Measurements from ENCODE around the gene TNNI2.
"Not testable (repeated sequence)": the region's sequence is repeated elsewhere in the genome, so short reads cannot be mapped to it uniquely, and the experiment has no call there.

Gene TNNI2

GRCh38 chr11:1870721-1871466, 32.1 kb downstream of the TNNI2 start:
- Histone ChIP-seq H3K4me3 (ENCODE audit: low read length) (no peak overlapping the region), H3K36me3 (ENCODE audit: control insufficient read depth, insufficient read depth, low read length) (no peaks in the 10 kb centered on the region), H3K9ac (ENCODE audit: low read length) (peak overlapping the region; percentile 34), H3K4me1 (ENCODE audit: control insufficient read depth, insufficient read depth, low read length) (peaks cover under 1% of the 10 kb centered on the region), H3K9me3 (ENCODE audit: control insufficient read depth, low read length) (no peaks in the 10 kb centered on the region), H3K27me3 (ENCODE audit: control insufficient read depth, insufficient read depth, low read length) (peaks cover 13% of the 10 kb centered on the region)

- Histone ChIP-seq H3K4me1 (ENCODE audit: control insufficient read depth, insufficient read depth, low read length) (peaks cover 3% of the 10 kb centered on the region), H3K27me3 (ENCODE audit: control insufficient read depth, insufficient read depth, low read length) (peaks cover 13% of the 10 kb centered on the region), H3K4me3 (ENCODE audit: low read length) (no peak overlapping the region), H3K9ac (ENCODE audit: low read length) (peak overlapping the region; percentile 34), H3K36me3 (ENCODE audit: control insufficient read depth, insufficient read depth, low read length) (no peaks in the 10 kb centered on the region), H3K9me3 (ENCODE audit: control insufficient read depth, low read length) (no peaks in the 10 kb centered on the region)
Measured at GRCh38 chr11:1871531-1871930, 32.8 kb downstream of the TNNI2 start.

- Histone ChIP-seq H3K4me1 (ENCODE audit: control insufficient read depth, insufficient read depth, low read length) (peaks cover 8% of the 10 kb centered on the region), H3K4me3 (ENCODE audit: low read length) (no peak overlapping the region), H3K27me3 (ENCODE audit: control insufficient read depth, insufficient read depth, low read length) (peaks cover 13% of the 10 kb centered on the region), H3K9me3 (ENCODE audit: control insufficient read depth, low read length) (no peaks in the 10 kb centered on the region), H3K9ac (ENCODE audit: low read length) (peak overlapping the region; percentile 34), H3K36me3 (ENCODE audit: control insufficient read depth, insufficient read depth, low read length) (no peaks in the 10 kb centered on the region)
Measured at GRCh38 chr11:1872267-1872985, 33.6 kb downstream of the TNNI2 start.

GRCh38 chr11:1873048-1873812, 34.4 kb downstream of the TNNI2 start:
- H3K27me3 ChIP-seq (ENCODE audit: control insufficient read depth, insufficient read depth, low read length), result peaks cover 13% of the 10 kb centered on the region
- H3K9me3 ChIP-seq (ENCODE audit: control insufficient read depth, low read length), result no peaks in the 10 kb centered on the region
- H3K4me1 ChIP-seq (ENCODE audit: control insufficient read depth, insufficient read depth, low read length), result peaks cover 10% of the 10 kb centered on the region
- no peaks in the 10 kb centered on the region for H3K36me3 ChIP-seq (ENCODE audit: control insufficient read depth, insufficient read depth, low read length)
- no peak overlapping the region for H3K9ac ChIP-seq (ENCODE audit: low read length)
- H3K4me3 ChIP-seq (ENCODE audit: low read length), result no peak overlapping the region

GRCh38 chr11:1873813-1874150, 35.0 kb downstream of the TNNI2 start:
- H3K9ac ChIP-seq (ENCODE audit: low read length); H3K9me3 ChIP-seq (ENCODE audit: control insufficient read depth, low read length); H3K36me3 ChIP-seq (ENCODE audit: control insufficient read depth, insufficient read depth, low read length); H3K4me3 ChIP-seq (ENCODE audit: low read length): not testable (repeated sequence)
- Histone ChIP-seq H3K27me3 (ENCODE audit: control insufficient read depth, insufficient read depth, low read length) (peaks cover 13% of the 10 kb centered on the region), H3K4me1 (ENCODE audit: control insufficient read depth, insufficient read depth, low read length) (peaks cover 10% of the 10 kb centered on the region)

- Histone ChIP-seq H3K4me1 (ENCODE audit: control insufficient read depth, insufficient read depth, low read length) (peaks cover 10% of the 10 kb centered on the region), H3K27me3 (ENCODE audit: control insufficient read depth, insufficient read depth, low read length) (peaks cover 13% of the 10 kb centered on the region)
- not testable (repeated sequence) for H3K36me3 ChIP-seq (ENCODE audit: control insufficient read depth, insufficient read depth, low read length); H3K4me3 ChIP-seq (ENCODE audit: low read length); H3K9me3 ChIP-seq (ENCODE audit: control insufficient read depth, low read length); H3K9ac ChIP-seq (ENCODE audit: low read length)
Measured at GRCh38 chr11:1874441-1875092, 35.8 kb downstream of the TNNI2 start.

- Histone ChIP-seq H3K4me1 (ENCODE audit: control insufficient read depth, insufficient read depth, low read length) (peaks cover 11% of the 10 kb centered on the region), H3K27me3 (ENCODE audit: control insufficient read depth, insufficient read depth, low read length) (peaks cover 6% of the 10 kb centered on the region), H3K9me3 (ENCODE audit: control insufficient read depth, low read length) (no peaks in the 10 kb centered on the region), H3K9ac (ENCODE audit: low read length) (no peak overlapping the region), H3K36me3 (ENCODE audit: control insufficient read depth, insufficient read depth, low read length) (no peaks in the 10 kb centered on the region), H3K4me3 (ENCODE audit: low read length) (no peak overlapping the region)
Measured at GRCh38 chr11:1875093-1875850, 36.5 kb downstream of the TNNI2 start.

- H3K4me3 ChIP-seq (ENCODE audit: low read length); H3K36me3 ChIP-seq (ENCODE audit: control insufficient read depth, insufficient read depth, low read length); H3K9ac ChIP-seq (ENCODE audit: low read length); H3K27me3 ChIP-seq (ENCODE audit: control insufficient read depth, insufficient read depth, low read length); H3K9me3 ChIP-seq (ENCODE audit: control insufficient read depth, low read length): not testable (repeated sequence)
- peaks cover 15% of the 10 kb centered on the region for H3K4me1 ChIP-seq (ENCODE audit: control insufficient read depth, insufficient read depth, low read length)
Measured at GRCh38 chr11:1875851-1876301, 37.1 kb downstream of the TNNI2 start.

GRCh38 chr11:1876361-1877063, 37.7 kb downstream of the TNNI2 start:
- peaks cover 15% of the 10 kb centered on the region for H3K4me1 ChIP-seq (ENCODE audit: control insufficient read depth, insufficient read depth, low read length)
- no peak overlapping the region for H3K4me3 ChIP-seq (ENCODE audit: low read length)

GRCh38 chr11:1877211-1878136, 38.7 kb downstream of the TNNI2 start:
- Histone ChIP-seq H3K9ac (ENCODE audit: low read length) (no peak overlapping the region), H3K27me3 (ENCODE audit: control insufficient read depth, insufficient read depth, low read length) (no peaks in the 10 kb centered on the region), H3K36me3 (ENCODE audit: control insufficient read depth, insufficient read depth, low read length) (no peaks in the 10 kb centered on the region), H3K4me3 (ENCODE audit: low read length) (no peak overlapping the region), H3K9me3 (ENCODE audit: control insufficient read depth, low read length) (no peaks in the 10 kb centered on the region), H3K4me1 (ENCODE audit: control insufficient read depth, insufficient read depth, low read length) (peaks cover 15% of the 10 kb centered on the region)

More at GRCh38 chr11:1876361-1877063, 37.7 kb downstream of the TNNI2 start:
- Histone ChIP-seq H3K9ac (ENCODE audit: low read length) (no peak overlapping the region), H3K9me3 (ENCODE audit: control insufficient read depth, low read length) (no peaks in the 10 kb centered on the region), H3K36me3 (ENCODE audit: control insufficient read depth, insufficient read depth, low read length) (no peaks in the 10 kb centered on the region), H3K27me3 (ENCODE audit: control insufficient read depth, insufficient read depth, low read length) (no peaks in the 10 kb centered on the region)
